GM12875 (cell line): Measurements from ENCODE around the gene FFAR2.
"Not testable (repeated sequence)": the region's sequence is repeated elsewhere in the genome, so short reads cannot be mapped to it uniquely, and the experiment has no call there.

ENCODE experiments used
- H3K4me3 ChIP-seq: one replicate; pipeline ENCODE4 v1.5.1; 2011; ENCODE audit warnings: low read depth, low read length, control low read depth
- CTCF ChIP-seq: IDR thresholded peaks from 2 replicates; pipeline ENCODE4 v1.5.1; 2011; ENCODE audit warnings: low read depth, mild to moderate bottlenecking, control low read depth, inconsistent platforms, low read length, moderate library complexity, borderline replicate concordance; ENCODE audit not compliant: insufficient read depth

The FFAR2 gene

DNA sequence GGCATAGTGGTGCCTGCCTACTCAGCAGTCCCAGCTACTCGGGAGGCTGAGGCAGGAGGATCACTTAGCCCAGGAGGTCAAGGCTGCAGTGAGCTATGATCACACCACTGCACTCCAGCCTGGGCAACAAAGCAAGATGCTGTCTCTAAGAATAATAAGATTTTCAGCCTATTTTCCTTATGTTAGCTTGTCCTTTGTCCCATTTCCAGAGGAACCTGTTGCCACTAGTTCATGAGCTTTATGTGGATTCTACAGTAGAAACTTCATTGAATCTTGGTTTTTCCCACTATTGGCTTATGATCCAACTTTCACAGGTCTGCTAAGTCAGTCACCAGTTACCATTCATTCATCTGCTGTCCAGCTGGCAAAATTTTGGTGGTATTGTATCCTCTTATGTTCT, 18.2 kb downstream of the FFAR2 start:
- no peak overlapping the region for H3K4me3 ChIP-seq
- no peak for TF ChIP-seq CTCF

GRCh38 chr19:35468637-35469036, 20.6 kb downstream of the FFAR2 start:
- H3K4me3 ChIP-seq: no peak overlapping the region
- TF ChIP-seq CTCF: peak; percentile 87

DNA sequence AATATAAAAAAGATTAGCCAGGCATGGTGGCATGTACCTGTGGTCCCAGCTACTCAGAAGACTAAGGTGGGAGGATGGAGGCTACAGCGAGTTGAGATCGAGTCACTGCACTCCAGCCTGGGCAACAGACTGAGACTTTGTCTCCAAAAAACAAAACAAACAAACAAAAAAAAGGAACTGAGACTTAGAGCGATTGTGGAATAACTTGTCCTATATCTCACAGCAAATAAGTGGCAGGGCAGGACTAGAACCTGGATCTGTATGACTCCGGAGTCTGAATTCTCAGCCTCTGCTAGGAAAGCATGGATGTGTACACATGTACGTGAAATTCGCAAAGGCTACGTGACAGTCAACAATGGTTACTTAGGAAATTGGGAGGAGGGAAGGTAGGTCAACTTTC, 22.1 kb downstream of the FFAR2 start:
- H3K4me3 ChIP-seq: no peak overlapping the region
- no peak for TF ChIP-seq CTCF

DNA sequence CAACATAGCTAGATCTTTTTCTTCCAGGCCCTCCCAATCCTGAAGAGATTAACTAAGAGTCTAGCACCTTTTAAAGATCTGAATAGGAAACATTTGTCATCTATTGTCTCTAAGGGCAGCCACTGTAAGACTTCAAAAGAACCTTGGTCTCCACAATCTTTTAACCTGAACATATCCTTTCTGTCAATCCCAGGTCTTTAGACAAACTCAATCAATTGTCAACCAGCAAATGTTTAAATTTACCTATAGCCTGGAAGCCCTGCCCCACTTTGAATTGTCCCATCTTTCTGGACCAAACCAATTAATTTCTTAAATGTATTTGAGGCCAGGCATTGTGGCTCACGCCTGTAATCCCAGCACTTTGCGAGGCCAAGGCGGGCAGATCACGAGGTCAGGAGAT, 23.0 kb downstream of the FFAR2 start:
- not testable (repeated sequence) for H3K4me3 ChIP-seq

DNA sequence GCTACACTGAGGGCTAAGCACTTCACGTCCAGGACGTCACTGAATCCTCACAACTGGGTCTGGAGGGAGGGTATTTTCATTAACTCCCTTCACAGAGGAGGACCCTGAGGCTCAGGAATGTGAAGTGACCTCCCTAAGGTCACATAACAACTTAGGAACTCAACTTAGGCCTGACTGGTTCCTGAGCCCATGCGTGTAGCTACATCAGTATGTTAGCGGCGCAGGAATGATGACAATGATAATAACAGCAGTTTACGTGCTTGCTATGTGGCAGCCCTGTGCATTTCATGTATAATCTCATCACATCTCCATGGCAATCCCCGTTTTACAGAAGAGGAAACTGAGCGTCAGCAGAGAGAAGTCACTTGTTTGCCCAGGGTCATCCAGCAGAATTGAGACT, 23.9 kb downstream of the FFAR2 start:
- TF ChIP-seq CTCF: no peak
- no peak overlapping the region for H3K4me3 ChIP-seq

- no peak for TF ChIP-seq CTCF
- no peak overlapping the region for H3K4me3 ChIP-seq
Measured at GRCh38 chr19:35474104-35474503, 26.0 kb downstream of the FFAR2 start.

GRCh38 chr19:35474594-35474993, 26.5 kb downstream of the FFAR2 start:
- H3K4me3 ChIP-seq: not testable (repeated sequence)

DNA sequence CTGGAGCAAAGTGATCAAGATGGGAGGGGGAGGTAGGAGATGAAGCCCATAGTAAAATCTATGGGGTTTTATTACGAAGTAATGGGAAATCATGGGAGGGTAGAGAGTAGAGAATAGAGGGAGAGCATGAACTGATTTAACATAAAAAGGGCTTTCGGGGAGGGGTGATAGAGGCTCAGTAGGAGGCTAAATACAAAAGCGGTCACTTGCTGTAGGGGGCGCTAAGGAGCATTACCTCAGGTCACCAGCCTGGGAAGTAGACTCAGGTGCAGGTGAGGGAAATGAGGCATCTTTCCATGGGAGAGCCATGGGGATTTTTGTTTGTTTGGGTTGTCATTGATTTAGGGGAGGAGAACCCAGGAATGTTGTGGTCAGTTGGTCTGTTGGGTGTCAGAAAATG, 28.1 kb downstream of the FFAR2 start:
- H3K4me3 ChIP-seq: no peak overlapping the region
- peak; percentile 49; the same call in 1 of the 2 replicates for TF ChIP-seq CTCF
